Measurements from ENCODE around the gene LRTM2. TPM values are rescaled to one million over a fixed set of nuclear protein-coding genes. Genes with fewer than 3 reads are reported as not detected.
A peak's percentile ranks its signal among the peaks of the same experiment; 100 is the strongest.

Gene LRTM2
- 14.6 TPM for total RNA-seq (ENCODE audit: unreplicated experiment)
- long read RNA-seq, partial matches to known transcripts = 0 of 1 reads
- long read RNA-seq, other reads (novel, unspliced or antisense) = 1 of 1 reads

GRCh38 chr12:1820191-1820895, at the start of gene LRTM2:
Gene LRTM2, plus strand, starts transcription at chr12:1820565. Its CDS starts 7,584 bp downstream, at chr12:1828149.
- Mint-ChIP-seq H3K27me3 (ENCODE audit: unreplicated experiment) (peaks cover 12% of the 10 kb centered on the region), H3K27ac (ENCODE audit: unreplicated experiment) (peak within 1 kb of the TSS; percentile 96), H3K9me3 (ENCODE audit: unreplicated experiment) (peaks cover 20% of the 10 kb centered on the region), H3K4me1 (ENCODE audit: low read depth, unreplicated experiment) (peaks cover 31% of the 10 kb centered on the region), H3K36me3 (ENCODE audit: unreplicated experiment) (peaks cover 5% of the 10 kb centered on the region), H3K4me3 (ENCODE audit: unreplicated experiment) (peak within 1 kb of the TSS; percentile 83)
- peak; percentile 66 for DNase-seq
- no peak for TF ChIP-seq CTCF (IDR thresholded peaks at IDR 0.05; ENCODE audit: partially characterized antibody, unreplicated experiment)

DNA sequence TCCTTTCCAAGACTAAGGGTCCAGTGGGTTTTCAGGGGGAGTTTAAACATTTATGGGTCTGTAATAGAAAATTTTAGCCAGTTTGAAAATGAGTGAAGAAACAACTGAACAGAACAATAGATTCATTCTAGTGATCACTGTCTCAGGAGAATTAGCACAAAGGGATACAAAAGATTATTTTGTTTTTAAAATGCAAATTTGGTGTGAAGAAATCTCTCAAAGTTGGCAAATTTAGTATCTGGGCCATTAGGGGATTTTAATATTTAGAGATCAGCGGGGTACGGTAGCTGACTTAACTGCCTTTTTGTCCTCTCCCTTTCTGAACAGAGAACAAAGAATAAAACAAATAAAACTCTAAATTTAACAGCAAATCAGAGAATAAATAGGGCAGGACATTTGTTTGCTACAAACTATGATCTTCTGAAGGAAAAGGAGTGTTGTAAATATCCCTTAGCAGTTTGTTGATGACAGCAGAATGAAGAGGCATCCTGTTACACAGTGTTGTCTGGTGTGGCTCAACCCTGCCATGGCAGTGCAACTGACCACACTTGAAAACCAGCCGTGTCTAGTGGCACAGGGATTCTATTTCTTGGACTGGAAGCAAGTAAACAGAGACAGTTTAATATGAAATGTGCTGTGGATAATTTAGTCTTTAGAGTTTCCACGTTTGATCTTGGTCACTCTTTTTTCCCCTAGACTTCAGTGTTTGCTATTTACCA, 46.3 kb upstream of the LRTM2 start:
- no peak for TF ChIP-seq CTCF (IDR thresholded peaks at IDR 0.05; ENCODE audit: partially characterized antibody, unreplicated experiment)
- peak overlapping the region; percentile 53 for H3K4me3 Mint-ChIP-seq (ENCODE audit: unreplicated experiment)
- H3K27ac Mint-ChIP-seq (ENCODE audit: unreplicated experiment) = peak overlapping the region; percentile 87
- peaks cover 66% of the 10 kb centered on the region for H3K4me1 Mint-ChIP-seq (ENCODE audit: low read depth, unreplicated experiment)
- H3K9me3 Mint-ChIP-seq (ENCODE audit: unreplicated experiment) = peaks cover 9% of the 10 kb centered on the region
- H3K27me3 Mint-ChIP-seq (ENCODE audit: unreplicated experiment) = peaks cover 3% of the 10 kb centered on the region
- H3K36me3 Mint-ChIP-seq (ENCODE audit: unreplicated experiment) = no peaks in the 10 kb centered on the region
- no peak for DNase-seq

DNA sequence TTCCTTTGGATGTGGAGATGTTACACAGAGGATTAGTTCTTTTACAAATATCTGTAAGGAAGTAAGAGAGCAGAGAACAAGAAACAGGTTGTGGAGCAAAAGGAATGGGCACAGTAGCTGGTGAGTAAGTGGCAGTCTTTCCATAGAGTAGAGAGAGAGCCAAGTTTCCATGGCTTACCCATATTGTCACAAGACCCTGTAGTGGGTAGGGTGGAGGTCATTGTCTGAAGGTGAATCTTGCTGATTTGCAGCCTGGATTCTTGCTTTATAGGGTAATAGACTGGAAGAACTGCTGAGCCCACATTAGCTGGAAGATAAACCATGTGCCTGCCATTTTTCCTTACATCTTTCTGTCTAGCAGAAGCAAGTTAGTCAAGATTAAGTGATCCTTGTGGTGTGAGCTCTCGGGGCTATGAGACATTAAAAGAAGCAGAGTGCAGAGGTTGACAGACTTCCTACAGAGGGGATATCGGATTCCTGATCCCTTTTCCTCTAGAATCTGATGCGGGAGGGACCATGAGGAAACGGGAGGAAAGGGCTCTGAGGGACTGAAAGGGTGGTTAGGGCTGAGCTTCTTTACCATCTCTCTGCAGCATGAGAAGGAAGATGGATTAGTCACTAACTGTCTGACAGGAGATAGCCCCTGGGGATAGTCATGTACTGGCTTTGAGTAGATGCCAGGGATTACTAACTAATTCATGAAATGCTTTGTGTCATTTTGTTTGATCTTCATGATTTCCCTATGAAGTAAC, 44.0 kb upstream of the LRTM2 start:
- peaks cover 4% of the 10 kb centered on the region for H3K27me3 Mint-ChIP-seq (ENCODE audit: unreplicated experiment)
- DNase-seq = no peak

DNA sequence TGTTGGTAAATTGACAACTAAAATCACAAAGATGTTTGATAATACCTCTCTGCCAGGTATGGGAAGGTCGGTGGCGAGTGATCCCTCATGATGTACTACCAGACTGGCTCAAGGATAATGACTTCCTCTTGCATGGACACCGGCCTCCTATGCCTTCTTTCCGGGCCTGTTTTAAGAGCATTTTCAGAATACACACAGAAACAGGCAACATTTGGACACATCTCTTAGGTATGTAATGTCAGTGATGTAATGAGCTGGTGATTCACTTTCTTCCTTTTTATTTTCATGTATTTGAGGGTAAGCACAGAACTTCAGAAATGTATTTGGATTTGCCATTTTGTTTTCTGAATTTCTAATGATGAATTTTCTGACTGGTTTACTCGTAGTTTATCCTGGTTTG, 42.6 kb upstream of the LRTM2 start:
- no peak for TF ChIP-seq CTCF (IDR thresholded peaks at IDR 0.05; ENCODE audit: partially characterized antibody, unreplicated experiment)
- H3K27ac Mint-ChIP-seq (ENCODE audit: unreplicated experiment) = no peak overlapping the region
- no peak for DNase-seq
- peaks cover 5% of the 10 kb centered on the region for H3K9me3 Mint-ChIP-seq (ENCODE audit: unreplicated experiment)
- H3K36me3 Mint-ChIP-seq (ENCODE audit: unreplicated experiment) = no peaks in the 10 kb centered on the region
- peaks cover 4% of the 10 kb centered on the region for H3K27me3 Mint-ChIP-seq (ENCODE audit: unreplicated experiment)
- H3K4me3 Mint-ChIP-seq (ENCODE audit: unreplicated experiment) = no peak overlapping the region
- peaks cover 53% of the 10 kb centered on the region for H3K4me1 Mint-ChIP-seq (ENCODE audit: low read depth, unreplicated experiment)

More for the DNA sequence above, 44.0 kb upstream of the LRTM2 start:
- Mint-ChIP-seq H3K36me3 (ENCODE audit: unreplicated experiment) (no peaks in the 10 kb centered on the region), H3K9me3 (ENCODE audit: unreplicated experiment) (peaks cover 6% of the 10 kb centered on the region), H3K4me3 (ENCODE audit: unreplicated experiment) (peak overlapping the region; percentile 63), H3K4me1 (ENCODE audit: low read depth, unreplicated experiment) (peaks cover 51% of the 10 kb centered on the region), H3K27ac (ENCODE audit: unreplicated experiment) (peak overlapping the region; percentile 90)
- no peak for TF ChIP-seq CTCF (IDR thresholded peaks at IDR 0.05; ENCODE audit: partially characterized antibody, unreplicated experiment)
